ENCODE data around the gene OR56A5.
"Not testable (repeated sequence)": the region's sequence is repeated elsewhere in the genome, so short reads cannot be mapped to it uniquely, and the experiment has no call there.

The OR56A5 gene

GRCh38 chr11:5968394-5968793, at the start of gene OR56A5:
Gene OR56A5, minus strand, starts transcription at chr11:5968494. Its CDS starts 0 bp downstream, at chr11:5968494.
- no peak for DNase-seq (ENCODE audit: low spot score)

GRCh38 chr11:6013042-6013441, 44.7 kb upstream of the OR56A5 start:
- no peak for DNase-seq (ENCODE audit: low spot score)

GRCh38 chr11:6012035-6012668, 43.9 kb upstream of the OR56A5 start:
- no peak for DNase-seq (ENCODE audit: low spot score)

DNA sequence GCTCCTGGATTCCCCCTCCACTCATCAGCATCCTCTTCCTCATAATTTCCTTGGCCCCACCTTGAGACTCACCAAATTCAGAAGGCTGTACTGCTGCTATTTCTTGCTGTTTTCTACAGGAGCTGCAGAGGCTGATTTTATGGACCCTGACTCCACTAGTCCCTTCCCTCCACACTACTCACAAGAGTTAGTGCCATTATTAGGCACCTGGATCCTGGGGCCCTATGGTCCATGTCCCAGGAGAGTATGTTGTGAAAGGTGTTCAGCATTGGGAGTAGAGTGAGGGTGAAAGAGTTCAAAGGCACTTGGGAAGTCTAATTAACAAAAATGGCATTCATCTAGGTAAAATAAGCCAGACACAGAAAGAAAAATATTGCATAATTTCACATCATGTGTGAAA, 38.6 kb upstream of the OR56A5 start, which contains the start of gene OR56A4:
OR56A4 (minus strand) TSS at position 101 of the 400 bp plus-strand sequence. CDS start 3,954 bp downstream, outside the sequence.
- no peak for DNase-seq (ENCODE audit: low spot score)

DNA sequence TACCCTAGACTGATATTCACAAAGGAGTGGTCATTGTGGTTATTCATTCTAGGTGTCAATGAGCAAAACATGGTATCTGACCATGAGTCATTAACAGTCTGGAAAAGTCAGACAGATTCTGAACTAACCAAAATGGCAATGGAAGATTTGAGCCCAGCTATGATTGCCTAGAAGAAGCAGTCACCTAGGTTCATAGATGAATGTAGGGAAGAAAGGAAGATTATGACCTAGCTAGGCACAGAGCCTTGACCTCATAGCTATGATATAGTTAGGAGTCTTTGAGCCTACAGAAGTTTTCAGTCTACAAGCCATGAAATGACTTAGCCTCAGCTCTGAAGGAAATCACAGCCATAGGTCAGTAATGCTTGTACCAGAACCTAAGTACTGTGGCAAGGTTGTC, 38.1 kb upstream of the OR56A5 start:
- no peak for DNase-seq (ENCODE audit: low spot score)

DNA sequence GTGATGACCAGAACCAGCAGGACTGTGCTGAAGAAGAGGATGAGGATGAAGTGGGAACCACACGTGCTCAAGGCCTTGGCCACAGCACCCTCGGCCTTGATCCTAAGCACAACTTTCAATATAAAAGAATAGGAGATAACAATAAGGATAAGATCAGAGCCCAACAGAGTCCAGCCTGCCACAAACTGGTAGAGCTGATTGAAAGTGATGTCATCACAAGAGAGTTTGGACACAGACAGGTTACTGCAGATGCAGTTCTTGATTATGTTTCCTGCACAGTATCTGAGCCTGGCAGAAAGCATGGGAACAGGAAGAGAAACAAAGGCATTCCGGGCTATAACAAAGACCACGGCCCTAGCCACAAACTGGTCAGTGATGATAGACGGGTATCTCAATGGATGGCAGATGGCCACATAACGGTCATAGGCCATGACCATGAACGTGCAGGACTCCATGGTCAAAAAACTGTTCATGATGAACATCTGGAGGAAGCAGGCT, 34.0 kb upstream of the OR56A5 start:
- no peak for DNase-seq (ENCODE audit: low spot score)

- DNase-seq (ENCODE audit: low spot score): no peak
These were observed 26.5 kb upstream of the OR56A5 start for GRCh38 chr11:5994791-5995190.

DNA sequence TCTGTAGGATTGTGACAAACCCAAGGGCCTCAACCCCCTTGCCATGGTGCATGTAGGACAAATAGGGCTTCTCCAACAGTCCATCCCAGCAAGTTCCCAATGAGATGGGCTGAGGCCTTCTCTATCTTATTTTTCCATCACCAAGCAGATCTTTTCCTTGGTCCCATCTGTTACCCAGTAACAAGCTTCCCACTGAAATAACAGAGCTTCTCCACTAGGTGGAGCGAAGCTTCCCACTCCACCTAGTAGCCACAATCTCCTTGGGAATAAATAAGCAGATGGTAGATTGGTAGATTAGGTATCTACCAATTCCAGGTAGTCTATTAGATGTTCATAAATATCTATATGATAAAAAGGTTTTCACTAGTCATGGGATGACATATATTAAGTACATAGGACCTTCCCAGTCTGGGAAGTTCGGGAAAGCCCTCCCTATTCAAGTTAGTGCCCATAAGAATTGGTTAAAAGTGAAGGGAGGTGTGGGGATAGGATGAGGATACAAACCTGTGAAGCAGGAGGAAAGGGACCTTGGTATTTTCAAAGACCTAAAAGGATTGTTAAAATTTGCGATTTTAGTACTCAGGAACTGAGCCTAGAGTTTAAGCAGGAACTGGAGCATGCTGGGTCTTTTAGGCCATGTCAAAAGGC, 24.4 kb upstream of the OR56A5 start:
- DNase-seq (ENCODE audit: low spot score): peak; percentile 29

DNA sequence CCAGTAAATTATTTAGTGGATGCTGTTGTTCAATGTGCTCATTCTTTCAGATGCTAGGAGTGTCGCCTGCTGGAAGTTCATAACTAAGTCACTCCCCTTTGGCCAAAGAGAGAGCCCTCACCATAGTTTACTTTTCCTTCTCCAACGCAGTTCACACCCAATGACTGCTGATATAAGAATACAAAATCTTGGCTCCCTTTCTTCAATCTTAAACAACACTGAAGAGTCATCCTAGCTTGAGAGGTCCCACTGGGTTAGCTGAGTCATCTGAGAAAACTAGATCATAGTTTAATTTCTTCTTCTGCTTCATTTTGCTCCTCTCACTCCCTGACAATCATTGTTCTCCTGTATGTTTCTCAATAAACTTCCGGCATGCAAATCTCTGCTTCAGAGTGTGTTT, 23.9 kb upstream of the OR56A5 start:
- peak; percentile 4 for DNase-seq (ENCODE audit: low spot score)

- DNase-seq (ENCODE audit: low spot score): no peak
These were observed 20.9 kb upstream of the OR56A5 start for GRCh38 chr11:5989203-5989602.

- no peak for DNase-seq (ENCODE audit: low spot score)
These were observed 18.6 kb upstream of the OR56A5 start, which contains the start of gene OR52L1 for GRCh38 chr11:5986885-5987284. Gene OR52L1, minus strand, starts transcription at chr11:5986985. Its CDS starts 55 bp downstream, at chr11:5986930.

DNA sequence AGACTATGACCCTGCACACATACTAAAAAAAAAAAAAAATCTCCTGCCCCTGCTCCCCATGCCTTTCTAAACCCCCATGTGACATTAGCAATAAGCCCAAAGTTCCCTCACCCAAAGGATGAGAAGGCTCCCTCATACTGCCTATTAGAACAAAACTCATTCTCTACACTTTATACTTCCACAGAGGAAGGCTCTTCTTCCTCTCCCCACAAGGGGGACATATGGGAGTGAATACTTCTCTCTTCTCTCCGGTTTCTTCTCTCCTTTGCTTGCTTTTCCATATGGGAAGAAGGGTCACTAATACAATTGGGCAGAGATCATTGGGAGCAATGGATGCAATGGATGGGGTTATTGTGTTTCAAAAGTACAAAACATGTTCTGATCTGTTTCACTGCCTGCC, 15.1 kb upstream of the OR56A5 start:
- DNase-seq (ENCODE audit: low spot score): no peak

DNA sequence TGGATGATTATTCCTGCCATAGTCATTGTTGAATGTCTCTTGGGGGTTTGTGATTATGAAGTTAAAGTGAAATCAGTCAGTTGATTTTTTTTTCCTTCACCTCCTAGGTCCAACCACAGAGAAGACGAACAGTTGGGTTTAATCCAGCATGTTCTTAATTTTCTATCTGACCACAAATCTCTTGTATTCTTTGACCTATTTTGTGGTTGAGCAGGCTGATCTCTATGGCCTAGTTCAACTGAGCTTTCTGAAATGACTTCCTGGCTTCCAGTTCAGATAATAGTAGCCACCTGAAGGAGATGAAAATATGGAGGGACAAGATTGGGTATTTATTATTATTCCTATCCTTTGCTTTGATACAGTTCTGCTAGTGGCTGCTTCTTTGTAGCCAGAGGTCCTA, 5.2 kb upstream of the OR56A5 start:
- DNase-seq (ENCODE audit: low spot score): no peak

- DNase-seq (ENCODE audit: low spot score): no peak
These were observed 586 bp downstream of the OR56A5 start for GRCh38 chr11:5967708-5968107.

DNA sequence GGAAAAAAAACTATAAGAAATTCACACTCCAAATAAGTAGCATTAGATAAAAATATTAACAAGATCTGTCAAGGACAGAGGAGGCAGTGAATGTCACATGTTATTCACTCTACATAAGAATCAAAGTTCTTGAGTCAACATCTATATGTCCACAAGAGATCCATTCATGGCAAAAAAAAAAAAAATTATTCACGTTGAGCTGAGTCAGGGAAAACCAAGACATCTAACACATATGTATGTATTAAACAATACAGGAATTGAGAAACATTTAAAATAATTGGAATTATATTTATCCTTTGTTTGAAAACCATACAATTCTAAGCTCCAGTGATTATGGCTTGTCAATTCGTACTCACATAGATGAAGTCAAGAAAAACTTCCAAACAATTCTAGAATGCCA, 1.3 kb downstream of the OR56A5 start:
- no peak for DNase-seq (ENCODE audit: low spot score)

- not testable (repeated sequence) for DNase-seq (ENCODE audit: low spot score)
These were observed 7.5 kb downstream of the OR56A5 start for GRCh38 chr11:5960704-5961320.

DNA sequence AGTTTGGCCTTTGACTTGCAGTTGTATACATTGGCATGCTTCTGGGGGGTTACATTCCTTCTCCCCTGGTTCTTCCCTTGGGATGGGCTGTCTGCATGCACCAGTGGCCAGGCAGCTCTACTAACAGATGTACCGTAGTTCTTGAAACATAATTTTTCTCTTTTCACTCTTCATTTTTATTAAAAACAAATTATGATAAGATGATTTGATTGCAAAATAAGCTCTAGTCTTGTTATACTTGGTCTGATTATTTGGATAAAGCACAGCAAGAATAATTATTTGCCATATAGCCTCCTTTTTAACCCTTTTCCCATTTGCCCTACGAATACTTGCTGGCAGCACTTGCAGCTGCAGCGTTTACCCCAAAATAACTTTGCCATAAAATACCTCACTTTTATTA, 12.7 kb downstream of the OR56A5 start:
- no peak for DNase-seq (ENCODE audit: low spot score)

DNA sequence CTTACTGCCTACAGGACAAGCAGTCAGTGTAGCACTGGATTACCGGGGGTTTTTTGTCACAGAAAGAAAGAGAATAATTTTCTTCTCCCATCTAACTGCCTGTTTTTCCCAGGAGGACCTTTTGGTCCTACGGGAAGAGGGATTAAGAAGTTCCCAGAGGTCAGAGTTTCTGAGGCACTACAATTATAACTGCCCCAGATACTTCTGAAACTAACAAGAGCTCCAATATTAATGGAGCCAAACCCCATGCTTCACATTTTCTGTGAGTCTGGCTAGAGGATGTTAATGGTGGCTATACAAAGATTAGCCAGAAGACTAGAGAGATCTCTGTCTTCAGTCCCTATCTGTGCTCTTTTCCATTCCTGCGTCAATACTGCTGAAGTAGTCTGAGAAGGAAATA, 26.3 kb downstream of the OR56A5 start, which contains the start of gene OR56A3:
OR56A3 (plus strand) TSS at position 301 of the 400 bp plus-strand sequence. CDS start 5,096 bp downstream, outside the sequence.
- DNase-seq (ENCODE audit: low spot score): no peak

DNA sequence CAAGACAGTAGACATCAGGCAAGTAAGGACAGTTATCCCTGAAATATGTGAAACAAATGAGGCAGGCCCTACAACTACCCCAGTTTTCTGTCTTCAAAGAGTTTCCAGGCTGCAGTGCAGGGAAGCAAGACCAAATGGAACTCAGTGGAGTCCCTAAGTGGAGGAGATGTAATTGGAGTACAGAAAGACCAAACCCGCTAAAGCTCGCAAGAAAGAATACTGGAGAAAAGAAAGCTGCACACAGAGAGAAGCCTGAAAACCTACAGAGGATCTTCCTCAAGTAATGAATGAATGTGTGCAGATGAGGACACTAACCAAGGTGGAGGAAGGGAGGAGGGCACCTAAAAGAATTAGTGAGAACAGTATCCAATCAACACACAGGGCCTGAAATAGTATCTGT, 27.5 kb downstream of the OR56A5 start:
- no peak for DNase-seq (ENCODE audit: low spot score)

DNA sequence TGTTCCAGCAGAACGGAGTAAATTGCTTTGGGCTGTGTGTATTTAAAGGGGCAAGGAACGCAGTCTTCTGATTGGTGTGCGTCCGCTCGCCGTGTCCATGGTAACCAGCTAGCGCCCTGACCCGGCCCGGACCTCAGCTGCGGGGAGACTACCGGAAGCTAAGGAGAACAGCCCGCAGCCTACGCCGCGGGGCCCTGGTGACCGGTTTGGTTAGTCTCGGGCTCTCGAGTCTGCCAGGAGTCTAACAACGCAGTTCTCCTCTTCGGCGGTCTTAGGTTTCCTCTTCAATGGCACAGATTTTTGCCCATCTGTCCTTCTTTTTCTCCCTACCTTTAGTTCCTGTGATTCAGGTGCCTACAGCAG, 29.7 kb downstream of the OR56A5 start:
- DNase-seq (ENCODE audit: low spot score): no peak

- DNase-seq (ENCODE audit: low spot score): no peak
These were observed 30.3 kb downstream of the OR56A5 start for GRCh38 chr11:5937868-5938602.

DNA sequence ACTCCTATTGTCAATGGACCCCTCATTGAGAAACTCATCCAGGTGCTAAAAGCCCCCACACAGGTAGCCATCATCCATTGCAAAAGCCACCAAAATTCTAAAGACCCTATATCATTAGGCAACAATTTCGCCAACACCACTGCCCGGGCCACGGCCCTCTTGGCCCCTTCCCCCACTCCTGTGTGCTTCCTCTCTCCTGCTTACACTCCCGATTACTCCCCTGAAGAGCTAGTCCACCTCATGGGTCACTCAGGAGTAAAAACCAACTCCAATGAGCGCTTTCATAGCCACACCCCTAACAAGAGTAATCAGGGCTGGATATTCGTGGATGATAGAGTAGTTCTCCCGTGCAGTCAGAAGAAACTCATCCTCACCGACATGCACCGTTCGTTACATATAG, 35.2 kb downstream of the OR56A5 start:
- DNase-seq (ENCODE audit: low spot score): no peak
